Subcutaneous abdominal adipose tissue (tissue), 5 donors: ENCODE data around the gene ALG1L2.
"Not testable (repeated sequence)": the region's sequence is repeated elsewhere in the genome, so short reads cannot be mapped to it uniquely, and the experiment has no call there.

Experiments
- H3K27ac ChIP-seq: one replicate; pipeline ENCODE4 v1.7.0; 2013; ENCODE audit warnings: low read depth, mild to moderate bottlenecking, inconsistent platforms, low read length, moderate library complexity
- H3K27me3 ChIP-seq, 5 donors: one replicate each; pipeline ENCODE4 v1.7.0; 2013; ENCODE audit warnings: low read length in 5 of 5, inconsistent platforms in 1 of 5; ENCODE audit not compliant: control insufficient read depth in 5 of 5, insufficient read depth in 4 of 5
- H3K36me3 ChIP-seq, 5 donors: one replicate each; pipeline ENCODE4 v1.7.0; 2013; ENCODE audit warnings: low read length in 5 of 5; ENCODE audit not compliant: control insufficient read depth in 5 of 5, insufficient read depth in 5 of 5
- H3K4me1 ChIP-seq, 5 donors: one replicate each; pipeline ENCODE4 v1.7.0; 2013; ENCODE audit warnings: low read length in 5 of 5, mild to moderate bottlenecking in 3 of 5, moderate library complexity in 1 of 5; ENCODE audit not compliant: control insufficient read depth in 5 of 5, insufficient read depth in 5 of 5
- H3K4me3 ChIP-seq, 5 donors: one replicate each; pipeline ENCODE4 v1.7.0; 2013; ENCODE audit warnings: low read length in 5 of 5, low read depth in 1 of 5
- H3K9ac ChIP-seq, 5 donors: one replicate each; pipeline ENCODE4 v1.7.0; 2013; ENCODE audit warnings: low read length in 5 of 5, mild to moderate bottlenecking in 4 of 5, moderate library complexity in 3 of 5
- H3K9me3 ChIP-seq, 5 donors: one replicate each; pipeline ENCODE4 v1.7.0; 2013; ENCODE audit warnings: low read length in 5 of 5; ENCODE audit not compliant: control insufficient read depth in 5 of 5
- donor health status: healthy.
- donor health status: healthy.
- donor health status: healthy.
- donor health status: healthy.
- donor health status: healthy.

The ALG1L2 gene

DNA sequence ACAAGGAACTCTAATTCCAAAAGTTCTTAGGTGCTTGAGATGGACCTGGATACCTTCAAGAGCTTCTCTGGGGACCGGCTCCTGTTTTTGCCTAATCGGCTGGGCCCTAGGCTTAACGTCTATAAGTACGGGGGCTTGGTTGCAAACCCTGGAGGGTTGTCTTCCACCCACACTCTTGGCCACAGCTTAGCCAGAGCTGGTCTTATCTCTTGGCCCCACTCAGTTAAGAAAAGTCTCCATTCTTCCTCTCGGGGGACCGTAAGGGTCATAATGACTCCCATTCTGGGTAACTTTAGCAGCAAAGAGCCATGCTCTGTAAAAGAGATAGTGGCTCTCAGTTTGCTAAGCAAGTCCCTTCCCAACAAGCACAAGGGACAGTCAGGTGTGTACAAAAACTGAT, 64.8 kb downstream of the ALG1L2 start:
- not testable (repeated sequence) for H3K27me3 ChIP-seq, H3K9ac ChIP-seq, H3K36me3 ChIP-seq, H3K4me3 ChIP-seq, H3K4me1 ChIP-seq, H3K9me3 ChIP-seq, H3K27ac ChIP-seq
